ENCODE results near the gene C5.
"Not testable (repeated sequence)": the region's sequence is repeated elsewhere in the genome, so short reads cannot be mapped to it uniquely, and the experiment has no call there.

The C5 gene

DNA sequence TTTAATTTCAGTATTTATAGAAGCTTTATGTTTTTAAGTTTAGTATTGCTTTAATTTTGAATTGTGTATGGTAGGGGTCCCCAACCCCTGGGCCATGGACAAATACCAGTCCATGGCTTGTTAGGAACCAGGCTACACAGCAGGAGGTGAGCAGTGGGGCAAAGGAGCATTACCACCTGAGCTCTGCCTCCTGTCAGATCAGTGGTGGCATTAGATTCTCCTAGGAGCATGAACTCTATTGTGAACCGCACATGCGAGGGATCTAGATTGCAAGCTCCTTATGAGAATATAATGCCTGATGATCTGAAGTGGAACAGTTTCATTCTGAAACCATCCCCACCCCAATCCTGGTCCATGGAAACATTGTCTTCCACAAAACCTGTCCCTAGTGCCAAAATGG is 1.9 kb downstream of the C5 start:
- DNase-seq: no peak

DNA sequence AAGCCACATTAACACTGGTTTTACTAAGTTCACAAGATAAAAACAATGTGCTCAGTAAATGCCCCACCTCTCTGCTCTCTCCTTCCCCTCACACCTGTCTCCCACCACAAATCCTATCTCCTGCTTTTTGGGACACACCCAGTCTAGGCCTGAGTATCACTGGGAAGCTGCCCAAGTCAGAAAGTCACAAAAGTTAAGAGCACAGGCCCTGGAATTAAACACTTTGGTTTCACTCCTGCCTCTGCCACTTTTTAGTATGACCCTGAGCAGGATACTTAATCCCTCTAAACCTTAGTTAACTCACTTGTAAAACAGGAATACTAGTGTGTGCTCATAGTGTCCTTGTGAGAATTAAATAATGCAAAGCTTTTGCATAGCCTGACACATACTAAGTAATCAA is 11.3 kb downstream of the C5 start:
- no peak for DNase-seq

DNA sequence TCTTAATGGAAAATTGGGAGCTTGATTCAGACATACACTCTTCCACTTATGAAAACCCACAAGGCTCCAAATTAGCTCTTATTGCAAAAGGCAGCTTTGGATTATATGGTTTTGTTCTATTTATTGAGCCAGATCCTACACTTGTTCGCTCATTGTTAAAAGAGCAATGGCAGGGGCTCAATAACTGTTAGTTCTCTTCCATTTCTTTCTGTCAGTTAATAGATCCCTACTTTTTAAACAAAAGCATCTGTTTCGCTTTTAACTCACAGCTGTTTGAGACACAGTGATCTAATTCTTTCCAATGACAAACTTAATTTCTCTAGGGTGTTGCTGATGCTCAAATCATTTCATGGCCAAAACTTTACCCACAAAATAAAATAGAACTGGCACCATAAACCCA is 11.7 kb downstream of the C5 start:
- DNase-seq: no peak

DNA sequence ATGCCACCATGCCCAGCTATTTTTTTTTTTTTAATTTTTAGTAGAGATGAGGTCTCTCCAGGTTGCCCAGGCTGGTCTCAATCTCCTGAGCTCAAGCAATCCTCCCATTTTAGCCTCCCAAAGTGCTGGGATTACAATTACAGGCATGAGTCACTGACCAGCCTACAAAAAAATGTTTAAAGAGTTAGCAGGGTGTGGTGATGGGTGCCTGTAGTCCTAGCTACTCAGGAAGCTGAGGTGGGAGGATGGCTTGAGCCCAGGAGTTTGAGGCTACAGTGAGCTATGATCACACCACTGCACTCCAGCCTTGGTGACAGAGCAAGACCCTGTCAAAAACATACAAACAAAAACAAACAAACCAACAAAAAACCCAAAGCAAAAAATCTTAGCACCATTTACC is 14.4 kb downstream of the C5 start:
- DNase-seq: not testable (repeated sequence)

DNA sequence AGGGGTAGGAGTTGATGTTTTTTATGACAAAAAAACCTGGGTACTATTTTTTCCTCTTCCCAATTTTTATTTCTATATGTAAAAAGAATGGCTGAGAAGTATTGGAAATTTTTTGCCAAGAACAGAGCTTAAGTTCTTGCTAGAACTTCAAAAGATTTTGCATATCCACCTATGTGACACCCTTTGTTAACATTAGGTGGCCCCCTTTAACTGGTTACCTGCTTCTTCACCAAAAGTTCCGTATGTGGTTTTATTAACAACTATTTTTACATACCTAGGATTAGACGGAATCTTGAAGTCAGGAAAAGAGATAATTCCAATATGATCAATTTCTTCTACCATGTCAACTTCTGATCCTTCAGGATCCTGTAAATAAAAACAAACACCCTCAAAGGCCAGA is 15.5 kb downstream of the C5 start:
- DNase-seq: no peak

DNA sequence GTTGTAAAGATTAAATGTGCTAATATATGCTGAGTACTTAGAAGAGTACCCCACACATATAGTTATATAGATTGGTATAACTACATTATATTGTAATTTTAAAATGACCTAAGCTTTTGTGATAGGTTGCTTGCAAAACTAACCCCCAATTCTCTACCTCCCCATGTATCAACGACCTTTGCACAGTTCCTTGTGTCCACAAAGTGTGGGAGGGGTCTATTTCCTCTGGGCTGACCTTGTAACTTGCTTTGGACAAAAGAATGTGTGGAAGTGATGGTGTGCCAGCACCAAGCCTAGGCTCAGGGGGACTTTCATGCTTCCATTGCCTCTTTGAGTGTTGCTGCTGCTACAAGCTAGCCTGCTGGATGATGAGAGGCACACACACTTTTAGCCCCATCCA is 20.6 kb downstream of the C5 start:
- no peak for DNase-seq

DNA sequence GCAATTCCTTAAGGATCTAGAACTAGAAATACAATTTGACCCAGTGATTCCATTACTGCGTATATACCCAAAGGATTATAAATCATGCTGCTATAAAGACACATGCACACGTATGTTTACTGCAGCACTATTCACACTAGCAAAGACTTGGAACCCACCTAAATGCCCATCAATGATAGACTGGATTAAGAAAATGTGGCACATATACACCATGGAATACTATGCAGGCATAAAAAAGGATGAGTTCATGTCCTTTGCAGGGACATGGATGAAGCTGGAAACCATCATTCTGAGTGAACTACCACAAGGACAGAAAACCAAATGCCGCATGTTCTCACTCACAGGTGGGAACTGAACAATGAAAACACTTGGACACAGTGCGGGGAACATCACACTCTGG is 21.8 kb downstream of the C5 start:
- not testable (repeated sequence) for DNase-seq

DNA sequence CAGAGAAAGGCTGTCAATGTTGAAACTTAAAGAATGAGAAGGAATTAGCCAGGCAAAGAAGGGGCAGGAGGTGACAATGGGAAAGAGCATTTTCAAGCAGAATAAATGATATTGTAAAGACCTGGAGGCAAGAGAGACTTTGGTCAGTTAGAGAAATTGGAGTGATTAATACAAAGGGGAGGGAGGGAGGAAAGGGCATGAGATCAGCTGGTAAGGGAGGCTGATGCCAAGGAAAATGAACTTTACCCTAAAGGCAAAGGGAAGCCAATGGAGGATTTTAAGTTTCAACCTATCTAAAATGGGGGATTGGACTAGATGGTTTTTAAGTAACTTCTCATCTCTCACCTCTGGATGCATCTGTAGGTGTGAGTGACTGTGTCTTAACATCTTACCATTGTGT is 23.3 kb downstream of the C5 start:
- DNase-seq: no peak

DNA sequence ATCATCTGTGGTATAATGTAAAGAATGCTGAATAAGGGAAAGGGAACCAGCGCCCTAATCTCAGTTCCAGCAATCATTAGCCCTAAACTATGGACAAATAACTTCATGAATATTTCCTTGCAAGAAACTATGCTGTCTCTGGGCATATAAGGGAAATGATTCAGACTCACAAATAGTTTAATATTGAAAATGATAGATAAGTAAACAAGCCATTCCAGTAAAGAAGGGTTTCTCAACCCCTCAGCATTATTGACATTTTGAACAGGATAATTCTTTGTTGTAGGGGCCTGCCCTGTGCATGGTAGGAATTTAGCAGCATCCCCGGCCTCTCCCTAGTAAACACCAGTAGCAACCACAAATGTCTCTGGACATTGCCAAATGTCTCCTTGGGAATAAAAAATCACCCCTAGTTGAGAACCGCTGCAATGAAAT is 23.8 kb downstream of the C5 start:
- DNase-seq: no peak

DNA sequence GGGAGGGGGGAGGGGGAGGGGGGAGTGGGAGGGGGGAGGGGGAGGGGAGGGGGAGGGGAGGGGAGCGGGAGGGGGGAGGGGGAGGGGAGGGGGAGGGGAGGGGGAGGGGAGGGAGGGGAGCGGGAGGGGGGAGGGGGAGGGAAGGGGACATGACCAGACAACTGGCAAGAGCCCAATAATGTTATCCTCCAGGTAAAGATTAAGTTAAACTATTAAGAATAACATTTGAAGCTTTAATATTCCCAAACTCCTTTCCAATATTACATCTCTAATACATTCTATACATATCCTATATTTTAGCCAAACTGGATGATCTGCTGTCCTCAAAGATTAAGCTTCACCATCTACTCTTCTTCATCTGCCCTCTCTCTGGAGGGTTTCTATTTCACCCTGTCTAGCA is 25.8 kb downstream of the C5 start:
- DNase-seq: no peak

DNA sequence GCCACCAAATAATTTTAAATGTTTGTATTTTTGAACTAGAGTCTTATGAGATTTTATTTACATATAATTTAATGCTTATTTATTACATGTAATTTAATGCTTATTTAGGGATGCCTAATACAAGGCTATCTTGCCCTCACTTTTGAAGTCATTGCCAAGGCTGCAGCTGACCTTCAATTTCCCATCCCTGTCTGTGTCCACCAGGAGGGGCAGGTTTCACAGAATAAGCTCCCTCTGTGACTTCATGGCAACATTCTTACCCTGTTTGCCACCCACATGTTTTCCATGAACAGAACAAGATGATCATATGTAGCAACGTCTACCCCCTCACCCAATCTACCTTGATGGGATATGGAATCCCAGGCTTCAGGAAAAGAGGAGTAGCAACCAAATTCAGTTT is 27.0 kb downstream of the C5 start:
- no peak for DNase-seq

DNA sequence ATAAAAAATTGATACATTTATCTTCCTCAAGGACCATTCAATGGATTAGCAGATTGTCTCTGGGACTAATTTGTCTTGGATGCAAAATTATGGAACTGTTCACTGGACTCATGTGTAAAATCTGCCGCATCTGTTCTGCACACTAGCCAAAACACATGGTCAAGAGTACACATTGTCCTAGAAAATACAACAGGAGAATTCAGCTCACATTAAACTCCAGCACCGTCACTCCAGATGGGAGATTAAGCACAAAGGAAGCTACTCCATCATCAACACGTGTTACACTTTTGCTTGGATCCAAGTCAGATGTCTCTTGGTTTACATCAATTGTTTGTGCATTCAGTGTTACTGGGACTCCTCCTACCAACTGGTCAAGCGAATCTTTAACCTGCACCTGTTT is 28.8 kb downstream of the C5 start:
- DNase-seq: no peak

DNA sequence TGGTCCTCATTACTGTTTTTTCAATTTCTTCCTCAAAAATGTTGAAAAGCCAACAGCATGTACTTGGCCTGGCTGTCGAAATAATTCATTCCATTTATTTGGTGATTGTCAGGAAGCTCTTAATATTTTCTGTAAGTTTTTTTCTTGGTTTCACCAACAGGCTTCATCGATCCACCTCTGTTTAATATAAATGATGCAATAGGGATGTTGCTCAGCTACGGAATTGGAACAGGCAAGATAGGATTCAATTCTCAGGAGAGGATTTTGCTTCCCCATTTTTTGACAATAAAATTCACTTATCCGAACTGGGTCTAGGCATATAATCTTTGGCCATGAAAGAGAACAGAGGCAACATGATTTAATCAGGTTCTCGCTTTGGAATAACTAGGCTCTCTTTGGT is 30.8 kb downstream of the C5 start:
- DNase-seq: no peak

DNA sequence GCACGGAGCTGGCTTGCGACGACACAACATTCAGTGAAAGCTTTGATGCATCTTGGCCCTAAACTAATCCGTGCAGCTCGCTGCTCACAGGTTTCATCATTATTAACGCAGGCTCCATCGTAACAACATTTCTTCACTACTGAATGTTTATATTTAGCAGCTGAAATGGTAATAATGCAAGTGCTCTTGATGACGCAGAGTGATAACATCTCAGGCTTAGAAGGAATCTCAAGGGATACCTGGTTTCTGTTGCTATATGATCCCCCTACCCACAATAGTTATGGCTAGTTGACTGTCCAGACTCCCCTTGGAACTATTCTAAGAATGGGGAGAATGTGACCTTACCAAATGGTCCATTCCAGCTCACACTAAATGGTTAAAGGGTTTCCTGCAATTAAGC is 36.2 kb downstream of the C5 start:
- no peak for DNase-seq

DNA sequence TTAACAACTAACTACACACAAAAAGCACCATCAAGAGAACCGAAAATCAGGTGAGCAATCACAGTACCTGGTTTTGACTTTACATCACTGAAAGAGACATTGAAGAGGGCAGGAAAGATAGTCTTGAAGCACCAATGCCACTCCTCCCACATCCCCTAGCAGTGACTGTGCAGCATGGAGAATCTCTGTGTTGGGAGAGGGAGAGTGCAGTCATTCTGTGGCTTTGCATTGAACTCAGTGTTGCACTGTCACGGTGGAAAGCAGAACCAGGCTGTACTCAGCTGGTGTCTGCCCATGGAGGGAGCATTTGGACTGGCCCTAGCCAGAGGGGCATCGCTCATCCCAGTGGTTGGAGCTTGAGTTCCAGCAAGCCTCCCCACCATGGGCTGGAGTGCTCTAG is 40.4 kb downstream of the C5 start:
- DNase-seq: peak in 1 of 2 donors; percentile 4

DNA sequence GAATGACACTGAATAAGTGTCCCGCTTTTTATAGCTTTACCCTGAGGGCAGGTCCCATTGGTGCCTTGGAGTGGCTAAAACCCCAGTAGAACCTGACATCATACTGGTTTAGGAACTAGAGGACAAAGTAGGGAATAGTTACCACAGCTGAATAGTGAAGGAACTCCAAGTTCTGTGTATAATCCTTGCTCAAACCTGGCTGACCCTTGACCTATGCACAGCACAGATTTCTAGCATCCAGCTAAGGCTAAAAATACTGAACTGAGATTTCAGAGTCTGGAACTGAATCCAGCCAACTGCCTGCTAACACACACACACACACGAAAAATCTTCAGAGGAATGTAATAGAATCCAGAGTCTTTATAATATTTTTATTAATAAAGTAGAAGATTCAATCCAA is 50.8 kb downstream of the C5 start:
- DNase-seq: no peak

DNA sequence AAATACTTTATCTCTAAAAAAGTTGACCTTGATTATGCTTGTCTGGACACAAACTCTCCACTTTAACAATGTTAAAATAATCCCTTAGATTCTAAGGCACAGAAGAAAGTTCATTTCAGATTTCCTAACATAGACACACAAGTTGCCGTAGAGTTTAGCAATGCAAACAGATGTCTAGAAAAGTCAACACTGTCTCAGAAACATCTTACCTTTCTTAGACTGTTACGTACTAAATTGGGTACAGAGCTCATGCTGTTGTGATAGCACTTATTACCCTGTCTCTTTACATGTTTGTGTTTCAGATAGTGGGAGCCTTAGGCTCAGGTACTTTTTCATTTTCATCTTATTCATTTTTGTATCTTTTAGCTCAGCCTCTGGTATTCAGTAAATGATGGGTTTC is 52.0 kb downstream of the C5 start:
- no peak for DNase-seq

DNA sequence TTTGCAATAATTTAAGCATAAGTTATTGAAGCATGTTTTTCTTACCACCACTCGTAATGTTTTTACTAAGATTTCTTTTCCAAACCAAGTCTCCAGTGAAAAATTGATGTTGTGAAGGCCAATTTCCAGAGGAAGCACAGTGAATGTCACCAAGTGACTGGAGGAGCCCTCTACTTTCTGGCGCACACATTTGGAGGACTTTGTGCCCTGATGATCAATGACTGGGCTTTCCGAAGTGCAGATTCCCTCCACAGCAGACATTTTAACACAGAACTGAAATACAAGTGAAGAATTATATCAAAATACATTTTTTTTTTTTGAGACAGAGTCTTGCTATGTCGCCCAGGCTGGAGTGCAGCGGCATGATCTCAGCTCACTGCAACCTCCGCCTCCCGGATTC is 52.6 kb downstream of the C5 start:
- no peak for DNase-seq

DNA sequence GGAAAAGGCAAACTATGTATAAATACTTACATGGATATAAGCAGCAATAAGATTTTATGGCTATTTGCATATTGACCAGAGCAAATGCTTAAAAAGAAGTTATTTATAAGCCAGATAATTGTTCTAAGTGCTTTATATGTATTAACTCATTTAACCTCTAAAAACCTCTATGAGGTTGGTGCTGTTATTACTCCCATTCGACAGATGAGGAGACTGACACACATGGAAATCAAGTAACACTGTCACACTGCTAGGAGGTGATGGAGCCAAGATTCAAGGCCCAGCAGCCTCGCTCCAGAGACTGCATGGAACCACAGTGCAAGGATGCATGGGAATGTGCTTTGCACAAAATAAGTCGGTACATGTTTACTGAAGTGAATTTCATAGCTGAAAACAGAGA is 53.7 kb downstream of the C5 start:
- no peak for DNase-seq

DNA sequence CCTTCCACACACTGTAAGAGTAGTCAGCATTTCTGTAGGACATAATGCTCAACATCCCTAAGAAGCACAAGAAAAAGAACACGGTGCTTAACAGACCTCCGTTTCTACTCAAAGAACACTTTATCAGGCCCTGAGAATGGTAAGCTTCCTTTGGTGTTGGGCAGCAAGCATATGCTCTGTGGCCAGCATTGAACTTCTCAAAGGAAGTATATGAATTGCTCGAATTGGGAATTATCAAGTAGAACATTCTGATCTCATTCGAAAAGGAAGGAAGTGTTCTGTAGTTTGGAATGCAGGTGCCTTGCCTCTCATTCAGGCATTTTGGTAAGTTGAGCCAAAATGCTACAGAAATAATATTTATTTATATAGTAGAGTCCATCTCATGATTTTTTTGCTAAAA is 61.0 kb downstream of the C5 start:
- no peak for DNase-seq

DNA sequence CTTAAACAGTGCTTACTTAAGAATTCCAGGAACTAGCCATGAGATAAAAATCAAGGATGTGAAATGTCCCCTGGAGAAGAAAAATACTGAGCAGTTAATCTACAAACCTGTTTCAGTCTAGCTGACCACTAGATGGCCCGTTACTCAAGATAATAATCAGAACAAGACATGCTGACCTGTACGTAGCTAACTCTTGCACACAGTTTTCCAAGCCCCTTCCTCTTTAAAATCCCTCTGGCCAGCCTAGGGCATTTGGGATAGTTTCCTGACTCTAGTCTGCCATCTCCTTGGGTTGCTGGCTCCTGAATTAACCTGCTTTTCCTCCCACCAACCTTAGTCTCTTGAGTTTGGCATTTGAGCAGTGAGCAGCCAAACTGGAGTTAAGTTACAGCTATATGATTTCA is 64.3 kb downstream of the C5 start:
- no peak for DNase-seq

DNA sequence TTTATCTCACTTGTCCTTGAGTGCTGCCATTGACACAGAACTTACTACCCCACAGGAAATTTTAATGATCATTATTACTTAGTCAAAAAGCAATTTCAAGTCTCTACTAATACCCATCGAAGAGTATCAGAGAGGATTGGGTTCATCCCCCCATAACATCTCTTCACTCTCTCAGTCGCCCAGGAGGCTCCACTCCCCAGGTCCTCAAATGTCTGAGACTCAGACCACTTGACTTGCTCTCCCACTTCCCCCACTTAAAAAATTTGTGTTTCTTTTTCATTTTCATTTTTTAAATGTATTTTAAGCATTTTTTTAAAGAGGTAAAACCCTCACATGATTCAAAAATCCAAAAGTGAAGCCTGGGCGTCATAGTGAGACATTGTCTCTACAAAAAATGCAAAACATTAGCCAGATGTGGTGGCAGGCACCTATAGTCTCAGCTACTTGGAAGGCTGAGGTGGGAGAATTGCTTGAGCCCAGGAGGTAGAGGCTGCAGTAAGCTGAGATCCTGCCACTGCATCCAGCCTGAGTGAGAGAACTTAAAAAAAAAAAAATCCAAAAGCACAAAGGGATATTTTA is 66.7 kb downstream of the C5 start:
- no peak for DNase-seq

DNA sequence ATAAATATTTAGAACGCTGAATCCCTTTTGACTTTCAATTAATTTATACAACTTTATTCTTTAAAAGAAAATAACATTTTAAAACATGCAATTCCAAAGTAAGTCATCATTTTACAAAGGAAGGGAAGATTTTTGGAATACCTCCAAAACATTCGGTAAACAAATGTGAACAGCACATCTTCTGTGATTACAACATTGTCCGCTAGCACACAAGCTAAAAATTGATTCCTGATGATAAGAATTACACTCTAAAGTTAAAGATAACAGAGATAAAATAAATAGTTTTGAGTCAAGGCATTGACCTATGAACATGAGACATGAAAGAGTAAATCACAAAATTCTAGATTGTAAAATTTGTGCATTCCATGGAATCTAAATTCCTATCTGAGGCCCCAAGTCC is 67.2 kb downstream of the C5 start:
- DNase-seq: no peak

DNA sequence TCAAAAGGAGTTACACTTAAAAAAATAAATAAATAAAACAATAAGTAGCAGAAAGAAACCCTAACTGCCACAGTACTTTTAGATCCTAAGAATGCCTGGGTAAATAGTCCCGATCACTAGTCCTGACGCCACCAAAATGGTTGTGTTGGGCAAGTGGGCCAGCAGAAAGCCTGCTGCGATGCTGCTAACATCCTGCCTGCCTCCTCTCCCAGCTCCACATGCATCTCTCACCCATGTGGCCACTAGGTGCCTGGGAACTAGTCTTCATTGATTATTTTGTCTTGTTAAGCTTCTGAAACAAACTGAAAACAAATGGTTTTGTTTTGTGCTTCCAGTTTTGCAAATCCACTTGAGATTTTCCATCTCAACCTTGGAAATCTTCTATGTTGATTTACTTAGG is 69.1 kb downstream of the C5 start:
- no peak for DNase-seq

DNA sequence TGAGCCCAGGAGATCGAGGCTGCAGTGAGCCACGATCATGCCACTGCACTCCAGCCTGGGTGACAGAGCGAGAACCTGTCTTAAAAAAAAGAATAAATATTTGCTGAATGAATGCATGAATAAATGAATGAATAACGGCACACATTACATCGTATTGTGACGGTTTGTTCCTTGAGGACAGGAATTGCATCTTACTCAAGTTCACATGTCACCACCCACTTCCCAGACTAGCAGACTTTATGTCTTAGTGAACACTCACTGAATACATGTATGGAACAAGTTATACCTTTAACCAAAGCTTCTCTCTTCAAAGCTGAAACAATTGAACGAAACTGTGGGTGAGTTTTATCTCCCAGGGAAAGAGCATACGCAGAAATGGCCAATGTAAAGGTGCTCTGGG is 70.3 kb downstream of the C5 start:
- DNase-seq: no peak

DNA sequence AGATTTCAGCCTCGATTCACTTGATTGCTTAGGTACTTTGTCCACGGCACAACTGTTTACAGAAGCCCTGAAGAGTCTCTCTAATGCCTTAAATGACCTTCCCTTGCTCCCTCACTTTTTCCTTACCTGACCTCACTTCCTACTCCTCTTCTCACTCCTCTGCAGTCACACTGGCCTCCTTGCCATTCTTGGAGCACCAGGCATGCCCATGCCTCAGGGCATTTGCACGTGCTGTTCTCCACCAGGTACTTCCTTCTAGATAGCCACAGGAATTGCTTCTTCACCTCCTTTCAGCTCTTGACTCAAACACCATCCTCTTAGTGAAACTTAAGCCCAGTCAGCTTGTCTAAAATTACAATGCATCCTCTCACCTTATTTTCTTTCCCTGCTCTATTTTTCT is 71.1 kb downstream of the C5 start:
- DNase-seq: no peak
